Measurements from ENCODE around the gene GKN2.

- TF ChIP-seq PATZ1 (CRISPR knock-in tag; IDR thresholded peaks at IDR 0.05; ENCODE audit: borderline replicate concordance) = no peak
- TF ChIP-seq ISL1 (CRISPR knock-in tag; IDR thresholded peaks at IDR 0.05) = no peak
- no peak for TF ChIP-seq ZNF70 (CRISPR knock-in tag; IDR thresholded peaks at IDR 0.05)
- TF ChIP-seq TOX (CRISPR knock-in tag; IDR thresholded peaks at IDR 0.05; ENCODE audit: borderline replicate concordance) = no peak
- TF ChIP-seq TSHZ2 (CRISPR knock-in tag; IDR thresholded peaks at IDR 0.05) = no peak
- no peak for TF ChIP-seq CREB5 (CRISPR knock-in tag; IDR thresholded peaks at IDR 0.05; ENCODE audit: low read depth)
- TF ChIP-seq OSR1 (CRISPR knock-in tag; IDR thresholded peaks at IDR 0.05) = no peak
- TF ChIP-seq ZNF565 (CRISPR knock-in tag; conservative IDR thresholded peaks at IDR 0.05; ENCODE audit: low read depth) = no peak
- no peak for TF ChIP-seq ZFP3 (CRISPR knock-in tag; IDR thresholded peaks at IDR 0.05)
- no peak for TF ChIP-seq BACH2 (CRISPR knock-in tag; IDR thresholded peaks at IDR 0.05; ENCODE audit: borderline replicate concordance)
- no peak for TF ChIP-seq PPARA (CRISPR knock-in tag; IDR thresholded peaks at IDR 0.05; ENCODE audit: borderline replicate concordance)
- no peak for TF ChIP-seq RARB (CRISPR knock-in tag; IDR thresholded peaks at IDR 0.05)
These were observed 51.5 kb downstream of the GKN2 start for GRCh38 chr2:68901199-68901514.

All from SK-N-SH treated with all-trans-retinoic acid at 6 μM for 48 hours (cell line).